ENCODE measurements around the gene TRIO. TPM values are rescaled to one million over a fixed set of nuclear protein-coding genes. Genes with fewer than 3 reads are reported as not detected.

Gene TRIO
- total RNA-seq, 1 experiment from 2014 or later, result 211 TPM

GRCh38 chr5:14209222-14209822 lies 66.2 kb downstream of the TRIO start:
- intact Hi-C loops (cut with micrococcal nuclease), result no loop called here
- CTCF ChIA-PET, result no interaction called here
- H3K9me3 ChIP-seq (ENCODE audit: low read length), result no peaks in the 10 kb centered on the region
- ATAC-seq (no peak), DNase-seq (no peak)
- no peaks in the 10 kb centered on the region for H3K9me2 ChIP-seq (replicated peaks; ENCODE audit: low read length)
- POLR2A ChIA-PET (ENCODE audit: unreplicated experiment), result no interaction called here
- TF ChIP-seq, protein P1, sequence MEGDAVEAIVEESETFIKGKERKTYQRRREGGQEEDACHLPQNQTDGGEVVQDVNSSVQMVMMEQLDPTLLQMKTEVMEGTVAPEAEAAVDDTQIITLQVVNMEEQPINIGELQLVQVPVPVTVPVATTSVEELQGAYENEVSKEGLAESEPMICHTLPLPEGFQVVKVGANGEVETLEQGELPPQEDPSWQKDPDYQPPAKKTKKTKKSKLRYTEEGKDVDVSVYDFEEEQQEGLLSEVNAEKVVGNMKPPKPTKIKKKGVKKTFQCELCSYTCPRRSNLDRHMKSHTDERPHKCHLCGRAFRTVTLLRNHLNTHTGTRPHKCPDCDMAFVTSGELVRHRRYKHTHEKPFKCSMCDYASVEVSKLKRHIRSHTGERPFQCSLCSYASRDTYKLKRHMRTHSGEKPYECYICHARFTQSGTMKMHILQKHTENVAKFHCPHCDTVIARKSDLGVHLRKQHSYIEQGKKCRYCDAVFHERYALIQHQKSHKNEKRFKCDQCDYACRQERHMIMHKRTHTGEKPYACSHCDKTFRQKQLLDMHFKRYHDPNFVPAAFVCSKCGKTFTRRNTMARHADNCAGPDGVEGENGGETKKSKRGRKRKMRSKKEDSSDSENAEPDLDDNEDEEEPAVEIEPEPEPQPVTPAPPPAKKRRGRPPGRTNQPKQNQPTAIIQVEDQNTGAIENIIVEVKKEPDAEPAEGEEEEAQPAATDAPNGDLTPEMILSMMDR (conservative IDR thresholded peaks at IDR 0.05; ENCODE audit: low read depth, low read length), result no peak
- no peak for TF ChIP-seq EZH2 (IDR thresholded peaks at IDR 0.05; ENCODE audit: low read length, unreplicated experiment)
- TF ChIP-seq EZH2phosphoT487 (IDR thresholded peaks at IDR 0.05; ENCODE audit: borderline replicate concordance, low read length), result no peak
- no peak overlapping the region for H3K9ac ChIP-seq (ENCODE audit: low read length)
- H3K4me2 ChIP-seq (ENCODE audit: low read length), result no peak overlapping the region
- H3F3A ChIP-seq (ENCODE audit: low read length, unreplicated experiment), result peaks cover 3% of the 10 kb centered on the region
- H3K36me3 ChIP-seq (ENCODE audit: low read depth, low read length), result 0 out of 2 replicates have a peak, but pooled peaks cover 10% of the 10 kb centered on the region
- no peaks in the 10 kb centered on the region for H3K27me3 ChIP-seq (ENCODE audit: low read length)
- no TSS peak for BruUV-seq (replicated peaks)
- peaks cover 100% of the 10 kb centered on the region for H3K79me2 ChIP-seq (ENCODE audit: low read length)
- peaks cover 50% of the 10 kb centered on the region for H3K4me1 ChIP-seq (ENCODE audit: insufficient read depth, low read length)
- H2AFZ ChIP-seq (ENCODE audit: low read length), result no peak overlapping the region
- no peak overlapping the region for H3K27ac ChIP-seq (ENCODE audit: low read length)
- H3K4me3 ChIP-seq (ENCODE audit: low read length), result no peak overlapping the region
- H4K20me1 ChIP-seq (ENCODE audit: low read length), result peaks cover 34% of the 10 kb centered on the region

DNA sequence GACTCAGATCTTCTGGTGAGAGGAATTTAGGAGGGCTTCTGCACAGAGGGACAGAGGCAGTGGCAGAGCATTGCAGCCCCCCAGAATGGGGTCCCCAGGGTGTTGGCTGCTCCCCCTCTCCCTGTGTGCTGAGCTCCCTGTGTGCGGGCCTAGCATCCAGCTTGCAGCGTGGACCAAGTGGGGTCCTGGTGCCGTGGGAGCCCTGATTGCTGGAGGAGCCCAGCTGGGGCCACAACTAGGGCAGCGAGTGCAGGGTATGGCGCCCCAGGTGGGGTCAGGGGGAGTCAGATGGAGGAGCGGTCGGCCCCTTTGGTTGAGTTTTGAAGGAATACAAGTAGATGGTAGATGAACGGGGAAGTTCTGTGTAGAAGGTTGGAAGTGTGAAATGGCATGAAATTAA lies 66.7 kb downstream of the TRIO start:
- Histone ChIP-seq H3K9me2 (replicated peaks; ENCODE audit: low read length) (no peaks in the 10 kb centered on the region), H3K79me2 (ENCODE audit: low read length) (peaks cover 100% of the 10 kb centered on the region), H3K9ac (ENCODE audit: low read length) (no peak overlapping the region), H3K4me2 (ENCODE audit: low read length) (no peak overlapping the region), H3K4me3 (ENCODE audit: low read length) (no peak overlapping the region), H3K36me3 (ENCODE audit: low read depth, low read length) (0 out of 2 replicates have a peak, but pooled peaks cover 14% of the 10 kb centered on the region), H3K4me1 (ENCODE audit: insufficient read depth, low read length) (peaks cover 50% of the 10 kb centered on the region), H4K20me1 (ENCODE audit: low read length) (peaks cover 39% of the 10 kb centered on the region), H3F3A (ENCODE audit: low read length, unreplicated experiment) (peaks cover 3% of the 10 kb centered on the region), H3K27me3 (ENCODE audit: low read length) (no peaks in the 10 kb centered on the region), H3K9me3 (ENCODE audit: low read length) (no peaks in the 10 kb centered on the region), H2AFZ (ENCODE audit: low read length) (no peak overlapping the region), H3K27ac (ENCODE audit: low read length) (no peak overlapping the region)
- ChIA-PET POLR2A (ENCODE audit: unreplicated experiment) (no interaction called here), CTCF (no interaction called here)
- ATAC-seq (no peak), DNase-seq (no peak)
- no peak for TF ChIP-seq EZH2 (IDR thresholded peaks at IDR 0.05; ENCODE audit: low read length, unreplicated experiment)
- TF ChIP-seq, protein P1 (conservative IDR thresholded peaks at IDR 0.05; ENCODE audit: low read depth, low read length), result no peak
- no peak for TF ChIP-seq EZH2phosphoT487 (IDR thresholded peaks at IDR 0.05; ENCODE audit: borderline replicate concordance, low read length)
- intact Hi-C loops (cut with micrococcal nuclease), result no loop called here
- BruUV-seq (replicated peaks), result no TSS peak

DNA sequence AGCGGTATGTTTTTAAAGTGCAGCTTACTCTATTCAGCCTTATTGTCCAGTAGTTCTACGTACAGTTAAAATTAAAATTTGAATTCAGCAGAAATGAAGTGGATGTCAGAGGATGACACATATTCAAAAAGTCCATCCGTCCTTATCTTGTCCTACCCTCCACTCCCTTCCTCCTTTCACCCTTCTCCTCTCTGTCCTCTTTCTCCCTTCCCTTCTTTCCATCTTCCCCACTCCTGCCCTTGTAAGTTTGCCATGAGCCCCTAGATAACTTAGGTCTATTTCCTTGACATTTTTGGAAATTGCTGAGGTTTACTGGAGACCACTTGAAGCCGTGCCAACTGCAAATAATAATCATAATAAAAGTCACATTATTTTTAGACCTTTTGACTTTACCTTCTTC lies 67.6 kb downstream of the TRIO start:
- Histone ChIP-seq H3K4me1 (ENCODE audit: insufficient read depth, low read length) (peaks cover 49% of the 10 kb centered on the region), H3K27me3 (ENCODE audit: low read length) (no peaks in the 10 kb centered on the region), H3K9me3 (ENCODE audit: low read length) (no peaks in the 10 kb centered on the region), H4K20me1 (ENCODE audit: low read length) (peaks cover 42% of the 10 kb centered on the region), H3K4me2 (ENCODE audit: low read length) (no peak overlapping the region), H3K79me2 (ENCODE audit: low read length) (peaks cover 100% of the 10 kb centered on the region), H3K27ac (ENCODE audit: low read length) (no peak overlapping the region), H3F3A (ENCODE audit: low read length, unreplicated experiment) (peaks cover 3% of the 10 kb centered on the region), H3K9me2 (replicated peaks; ENCODE audit: low read length) (no peaks in the 10 kb centered on the region), H3K9ac (ENCODE audit: low read length) (no peak overlapping the region), H3K36me3 (ENCODE audit: low read depth, low read length) (0 out of 2 replicates have a peak, but pooled peaks cover 18% of the 10 kb centered on the region), H2AFZ (ENCODE audit: low read length) (no peak overlapping the region), H3K4me3 (ENCODE audit: low read length) (no peak overlapping the region)
- CTCF ChIA-PET, result no interaction called here
- ATAC-seq, result no peak
- POLR2A ChIA-PET (ENCODE audit: unreplicated experiment), result no interaction called here
- TF ChIP-seq, protein P1 (conservative IDR thresholded peaks at IDR 0.05; ENCODE audit: low read depth, low read length), result no peak
- TF ChIP-seq EZH2 (IDR thresholded peaks at IDR 0.05; ENCODE audit: low read length, unreplicated experiment) (no peak), EZH2phosphoT487 (IDR thresholded peaks at IDR 0.05; ENCODE audit: borderline replicate concordance, low read length) (no peak)
- intact Hi-C loops (cut with micrococcal nuclease), result no loop called here
- no peak for DNase-seq
- no TSS peak for BruUV-seq (replicated peaks)
